ENCODE results near the gene PKDCC. TPM values are rescaled to one million over a fixed set of nuclear protein-coding genes. Genes with fewer than 3 reads are reported as not detected.

The PKDCC gene
- total RNA-seq, 1 donor from 2014 or later = not detected

DNA sequence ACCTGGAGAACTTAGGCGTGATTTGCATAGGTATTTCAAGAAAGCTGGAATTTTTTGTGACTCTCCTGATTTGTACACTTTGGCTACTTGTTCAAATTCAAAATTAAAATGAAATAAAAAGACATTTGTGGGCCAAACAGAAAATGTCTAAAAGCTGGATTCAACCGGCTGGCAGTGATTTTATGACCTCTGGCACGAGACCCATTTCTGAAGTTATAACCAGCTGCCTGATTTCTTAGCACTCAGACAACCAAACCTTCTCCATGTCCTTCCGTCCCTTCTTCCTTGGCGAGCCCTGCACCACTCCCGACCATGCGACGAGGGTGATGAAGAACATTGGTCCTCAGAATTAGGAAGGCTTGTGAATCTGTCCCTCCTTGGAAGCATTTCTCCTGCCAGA is 19.7 kb downstream of the PKDCC start:
- no peaks in the 10 kb centered on the region for H3K4me1 Mint-ChIP-seq
- POLR2A ChIA-PET = no interaction called here
- intact Hi-C loops (cut with micrococcal nuclease) = no loop called here
- H3K36me3 Mint-ChIP-seq (ENCODE audit: low read depth) = no peaks in the 10 kb centered on the region
- ATAC-seq (ENCODE audit: low read depth) = no peak
- no peak overlapping the region for H3K27ac Mint-ChIP-seq
- TF ChIP-seq, protein P1, sequence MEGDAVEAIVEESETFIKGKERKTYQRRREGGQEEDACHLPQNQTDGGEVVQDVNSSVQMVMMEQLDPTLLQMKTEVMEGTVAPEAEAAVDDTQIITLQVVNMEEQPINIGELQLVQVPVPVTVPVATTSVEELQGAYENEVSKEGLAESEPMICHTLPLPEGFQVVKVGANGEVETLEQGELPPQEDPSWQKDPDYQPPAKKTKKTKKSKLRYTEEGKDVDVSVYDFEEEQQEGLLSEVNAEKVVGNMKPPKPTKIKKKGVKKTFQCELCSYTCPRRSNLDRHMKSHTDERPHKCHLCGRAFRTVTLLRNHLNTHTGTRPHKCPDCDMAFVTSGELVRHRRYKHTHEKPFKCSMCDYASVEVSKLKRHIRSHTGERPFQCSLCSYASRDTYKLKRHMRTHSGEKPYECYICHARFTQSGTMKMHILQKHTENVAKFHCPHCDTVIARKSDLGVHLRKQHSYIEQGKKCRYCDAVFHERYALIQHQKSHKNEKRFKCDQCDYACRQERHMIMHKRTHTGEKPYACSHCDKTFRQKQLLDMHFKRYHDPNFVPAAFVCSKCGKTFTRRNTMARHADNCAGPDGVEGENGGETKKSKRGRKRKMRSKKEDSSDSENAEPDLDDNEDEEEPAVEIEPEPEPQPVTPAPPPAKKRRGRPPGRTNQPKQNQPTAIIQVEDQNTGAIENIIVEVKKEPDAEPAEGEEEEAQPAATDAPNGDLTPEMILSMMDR (IDR thresholded peaks at IDR 0.05) = no peak
- H3K4me3 Mint-ChIP-seq = no peak overlapping the region
- no peaks in the 10 kb centered on the region for H3K9me3 Mint-ChIP-seq
- CTCF ChIA-PET = no interaction called here
- DNase-seq = no peak
- peaks cover 8% of the 10 kb centered on the region for H3K27me3 Mint-ChIP-seq

DNA sequence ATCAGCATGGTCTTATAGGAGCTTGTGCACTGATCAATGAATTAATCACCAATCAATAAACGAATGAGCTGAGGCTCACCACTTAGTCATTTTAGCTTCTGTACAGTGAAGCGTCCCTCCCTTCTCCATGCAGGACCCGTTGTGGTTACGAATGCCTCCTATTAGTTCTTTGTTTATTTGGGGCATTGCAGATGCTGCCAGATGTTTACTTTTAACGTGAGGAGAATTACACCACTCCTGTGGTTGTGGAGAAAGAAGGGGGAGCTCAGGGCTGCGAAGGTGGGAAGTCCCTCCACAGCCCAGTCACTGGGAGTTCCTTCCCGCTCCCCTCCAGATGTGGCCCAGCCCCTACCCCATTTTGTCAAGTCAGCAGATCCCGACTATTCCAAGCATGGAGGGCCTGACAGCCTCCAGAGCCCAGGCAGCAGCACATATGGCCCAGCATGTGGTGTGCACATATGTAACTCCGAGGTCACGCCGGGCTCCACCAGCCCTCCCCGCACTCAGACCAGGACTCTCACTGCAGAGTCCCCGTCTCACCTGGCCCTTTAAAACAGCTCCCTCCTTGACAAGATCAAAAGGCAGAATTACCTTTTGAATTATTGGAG is 20.9 kb downstream of the PKDCC start:
- no peak overlapping the region for H3K27ac Mint-ChIP-seq
- no peak for ATAC-seq (ENCODE audit: low read depth)
- TF ChIP-seq, protein P1 (IDR thresholded peaks at IDR 0.05) = no peak
- CTCF ChIA-PET = no interaction called here
- POLR2A ChIA-PET = interaction anchor here (1.0 kb wide), 1 partner anchor 217 kb away, joined by 4 read pairs; no protein-coding TSS in a partner anchor
- no peak overlapping the region for H3K4me3 Mint-ChIP-seq
- peaks cover 8% of the 10 kb centered on the region for H3K27me3 Mint-ChIP-seq
- no peak for DNase-seq
- no peaks in the 10 kb centered on the region for H3K9me3 Mint-ChIP-seq
- intact Hi-C loops (cut with micrococcal nuclease) = no loop called here
- no peaks in the 10 kb centered on the region for H3K4me1 Mint-ChIP-seq
- H3K36me3 Mint-ChIP-seq (ENCODE audit: low read depth) = no peaks in the 10 kb centered on the region

DNA sequence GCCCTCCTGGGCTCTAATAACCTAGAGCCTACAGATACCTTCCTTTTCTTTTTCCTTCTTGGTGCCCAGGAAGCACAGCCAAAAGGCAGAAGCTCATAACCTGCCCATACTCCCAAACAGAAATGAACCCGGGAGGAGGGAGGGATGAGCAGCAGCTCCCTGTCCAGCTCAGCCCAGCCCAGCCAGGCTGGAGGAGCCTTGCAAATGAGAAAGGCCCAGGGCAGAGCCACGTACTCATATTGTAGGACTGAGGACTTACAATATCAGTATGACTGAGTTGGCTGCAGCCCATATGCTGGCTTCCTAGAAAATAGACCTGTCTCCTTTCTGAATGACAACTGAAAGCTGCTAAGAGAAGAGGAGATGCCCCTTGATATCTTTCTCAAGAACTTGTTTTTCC is 21.7 kb downstream of the PKDCC start:
- no peaks in the 10 kb centered on the region for H3K4me1 Mint-ChIP-seq
- H3K36me3 Mint-ChIP-seq (ENCODE audit: low read depth) = no peaks in the 10 kb centered on the region
- TF ChIP-seq, protein P1 (IDR thresholded peaks at IDR 0.05) = no peak
- DNase-seq (no peak), ATAC-seq (ENCODE audit: low read depth) (no peak)
- H3K4me3 Mint-ChIP-seq = no peak overlapping the region
- no peaks in the 10 kb centered on the region for H3K9me3 Mint-ChIP-seq
- intact Hi-C loops (cut with micrococcal nuclease) = no loop called here
- H3K27me3 Mint-ChIP-seq = peaks cover 14% of the 10 kb centered on the region
- ChIA-PET POLR2A (interaction anchor here (1.0 kb wide), 1 partner anchor 218 kb away, joined by 4 read pairs; no protein-coding TSS in a partner anchor), CTCF (no interaction called here)
- no peak overlapping the region for H3K27ac Mint-ChIP-seq

DNA sequence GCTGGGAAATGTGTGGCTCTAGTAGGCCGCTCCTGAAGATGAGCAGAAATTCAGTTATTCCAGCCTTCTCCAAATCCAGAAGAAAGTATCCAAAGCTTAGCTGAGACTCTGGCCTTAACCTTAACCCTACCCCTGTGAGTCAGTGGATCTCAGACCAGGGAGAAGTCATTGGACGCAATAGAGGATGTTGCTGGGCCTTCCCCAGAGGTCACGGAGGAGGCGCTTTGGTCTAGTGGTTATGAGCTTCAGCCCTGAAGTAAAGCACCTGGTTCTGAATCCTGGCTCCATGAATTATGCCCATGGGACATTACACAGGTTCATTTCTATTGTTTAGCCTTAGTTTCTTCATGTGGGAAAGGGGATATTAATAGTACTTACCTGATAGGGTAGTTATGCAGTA is 24.0 kb downstream of the PKDCC start:
- intact Hi-C loops (cut with micrococcal nuclease) = no loop called here
- CTCF ChIA-PET = no interaction called here
- H3K4me3 Mint-ChIP-seq = no peak overlapping the region
- H3K27ac Mint-ChIP-seq = no peak overlapping the region
- ATAC-seq (ENCODE audit: low read depth) = no peak
- POLR2A ChIA-PET = no interaction called here
- TF ChIP-seq, protein P1 (IDR thresholded peaks at IDR 0.05) = no peak
- no peaks in the 10 kb centered on the region for H3K9me3 Mint-ChIP-seq
- no peaks in the 10 kb centered on the region for H3K36me3 Mint-ChIP-seq (ENCODE audit: low read depth)
- H3K4me1 Mint-ChIP-seq = no peaks in the 10 kb centered on the region
- peaks cover 14% of the 10 kb centered on the region for H3K27me3 Mint-ChIP-seq
- DNase-seq = no peak

DNA sequence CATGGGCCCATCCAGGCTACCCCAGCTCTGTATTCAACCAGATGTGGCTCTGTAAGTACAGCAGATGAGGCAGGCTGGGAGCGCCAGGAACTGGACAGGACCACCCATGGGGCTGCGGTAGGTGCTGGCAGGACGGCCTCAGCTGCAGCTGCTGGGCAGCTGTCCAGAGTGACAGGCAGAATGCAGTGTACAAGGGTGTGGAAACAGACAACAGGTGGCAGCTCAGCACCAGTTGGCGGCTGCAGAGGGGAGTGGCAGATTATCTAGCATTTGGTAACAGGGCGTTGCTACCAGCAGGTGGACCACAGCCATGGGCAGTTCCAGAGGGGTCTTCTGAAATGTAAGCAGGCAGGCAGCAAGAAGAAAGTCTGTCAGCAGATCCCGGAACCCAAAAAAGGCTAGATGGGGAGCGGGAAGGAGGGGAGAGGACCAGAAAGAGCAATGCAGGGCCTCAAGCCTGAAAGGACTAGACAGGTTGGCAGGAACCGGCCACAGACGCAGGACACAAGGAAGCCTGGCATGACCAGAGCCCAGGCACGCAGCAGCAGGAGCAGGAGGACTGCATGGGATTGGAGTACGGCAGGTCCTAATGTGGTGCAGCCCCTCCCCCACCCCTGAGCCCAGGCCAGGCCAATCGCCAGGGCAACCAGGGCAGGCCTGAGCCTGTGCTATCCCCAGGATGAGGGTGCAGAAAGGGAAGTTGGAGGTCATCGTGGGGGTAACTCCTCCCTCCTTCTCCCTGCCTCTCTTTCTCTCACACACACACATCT is 24.7 kb downstream of the PKDCC start:
- TF ChIP-seq, protein P1 (IDR thresholded peaks at IDR 0.05) = no peak
- POLR2A ChIA-PET = no interaction called here
- DNase-seq (no peak), ATAC-seq (ENCODE audit: low read depth) (no peak)
- Mint-ChIP-seq H3K4me3 (no peak overlapping the region), H3K9me3 (no peaks in the 10 kb centered on the region), H3K27ac (no peak overlapping the region), H3K27me3 (peaks cover 16% of the 10 kb centered on the region), H3K4me1 (no peaks in the 10 kb centered on the region), H3K36me3 (ENCODE audit: low read depth) (no peaks in the 10 kb centered on the region)
- CTCF ChIA-PET = no interaction called here
- intact Hi-C loops (cut with micrococcal nuclease) = no loop called here

Measured in activated B cell treated with CpG ODN at 0.5 μM for 24 hours (primary cell).